PC-9 (cell line): ENCODE measurements around the gene TAOK2. TPM values are rescaled to one million over a fixed set of nuclear protein-coding genes. Genes with fewer than 3 reads are reported as not detected.
"Not testable (repeated sequence)": the region's sequence is repeated elsewhere in the genome, so short reads cannot be mapped to it uniquely, and the experiment has no call there.

Experiments
- BruUV-seq: library from RNA; stranded (reverse); fragments of 400-500 nt; replicated peaks from 2 replicates; lab custom pipeline; 2021; lab: Mats Ljungman, UMichigan
- CTCF ChIA-PET: fragments of 300-600 bp; sonication (Branson Sonifier 250); formaldehyde crosslinking; loops from one replicate; lab custom pipeline; 2022; ENCODE audit warnings: antibody characterized with exemption; lab: Charles Lee
- POLR2A ChIA-PET: fragments of 300-600 bp; sonication (Branson Sonifier 250); formaldehyde crosslinking; loops from one replicate; lab custom pipeline; 2022; ENCODE audit warnings: antibody characterized with exemption; ENCODE audit not compliant: unreplicated experiment; lab: Charles Lee
- DNase-seq, 2 experiments: peaks; one replicate each; pipeline versions ENCODE4 v3.0.0 to v3.0.0-alpha.2; 2015 to 2022; ENCODE audit warnings: mixed read lengths in 1 of 2
- H2AFZ ChIP-seq: fragments of 200-600 bp; sonication (generic); 2 replicates; pipeline ENCODE4 v1.8.1; 2017; ENCODE audit warnings: antibody characterized with exemption
- H3F3A ChIP-seq: fragments of 200-600 bp; sonication (generic); 2 replicates; pipeline ENCODE4 v1.8.1; 2017; ENCODE audit warnings: antibody characterized with exemption, mild to moderate bottlenecking, low read depth; ENCODE audit not compliant: insufficient read depth
- H3K27ac ChIP-seq: fragments of 200-600 bp; sonication (generic); 2 replicates; pipeline ENCODE4 v1.6.1; 2016; ENCODE audit warnings: mixed run types
- H3K27me3 ChIP-seq: fragments of 200-600 bp; sonication (generic); 2 replicates; pipeline ENCODE4 v1.6.1; 2016; ENCODE audit warnings: low read depth, mixed run types; ENCODE audit not compliant: insufficient read depth
- H3K36me3 ChIP-seq: fragments of 200-600 bp; sonication (generic); 2 replicates; pipeline ENCODE4 v1.6.1; 2016; ENCODE audit warnings: low read depth, mixed run types
- H3K4me1 ChIP-seq: fragments of 200-600 bp; sonication (generic); replicated peaks from 2 replicates; pipeline ENCODE4 v1.6.1; 2016; ENCODE audit warnings: mixed run types; ENCODE audit not compliant: insufficient read depth
- H3K4me2 ChIP-seq: fragments of 200-600 bp; sonication (generic); 2 replicates; pipeline ENCODE4 v1.6.1; 2017; ENCODE audit warnings: mixed run types
- H3K4me3 ChIP-seq: fragments of 200-600 bp; sonication (generic); 2 replicates; pipeline ENCODE4 v1.6.1; 2016; ENCODE audit warnings: mixed run types
- H3K79me2 ChIP-seq: fragments of 200-600 bp; sonication (generic); 2 replicates; pipeline ENCODE4 v1.6.1; 2017; ENCODE audit warnings: low read depth, mixed run types
- H3K9me2 ChIP-seq: fragments of 200-600 bp; sonication (generic); 2 replicates; pipeline ENCODE4 v1.8.1; 2017; ENCODE audit warnings: mild to moderate bottlenecking; ENCODE audit not compliant: insufficient read depth
- H3K9me3 ChIP-seq: fragments of 200-600 bp; sonication (generic); 2 replicates; pipeline ENCODE4 v1.8.1; 2016; ENCODE audit warnings: low read depth; ENCODE audit not compliant: insufficient read depth
- H4K20me1 ChIP-seq: fragments of 200-600 bp; sonication (generic); 2 replicates; pipeline ENCODE4 v1.8.1; 2017; ENCODE audit not compliant: insufficient read depth
- EZH2 ChIP-seq: fragments of 200-600 bp; sonication (generic); IDR thresholded peaks from 2 replicates; pipeline ENCODE4 v1.8.0; 2017; ENCODE audit warnings: antibody characterized with exemption, low read depth
- intact Hi-C: fragments of 100-400 bp; cut with micrococcal nuclease; formaldehyde crosslinking; loops from one replicate; pipeline ENCODE4 v1.10.0; 2022; ENCODE audit not compliant: unreplicated experiment
- total RNA-seq: library from RNA; stranded (reverse); gene quantifications from 2 replicates; pipeline ENCODE4 v1.2.3, GENCODE V29; 2021
- TF ChIP-seq, protein P1 (sequence below): fragments of 200-600 bp; sonication (generic); conservative IDR thresholded peaks from 2 replicates; pipeline ENCODE4 v1.6.1; 2017; ENCODE audit warnings: mixed run types, antibody characterized with exemption, mild to moderate bottlenecking, moderate library complexity

Gene TAOK2
- total RNA-seq, 1 experiment from 2014 or later: 82.9 TPM

DNA sequence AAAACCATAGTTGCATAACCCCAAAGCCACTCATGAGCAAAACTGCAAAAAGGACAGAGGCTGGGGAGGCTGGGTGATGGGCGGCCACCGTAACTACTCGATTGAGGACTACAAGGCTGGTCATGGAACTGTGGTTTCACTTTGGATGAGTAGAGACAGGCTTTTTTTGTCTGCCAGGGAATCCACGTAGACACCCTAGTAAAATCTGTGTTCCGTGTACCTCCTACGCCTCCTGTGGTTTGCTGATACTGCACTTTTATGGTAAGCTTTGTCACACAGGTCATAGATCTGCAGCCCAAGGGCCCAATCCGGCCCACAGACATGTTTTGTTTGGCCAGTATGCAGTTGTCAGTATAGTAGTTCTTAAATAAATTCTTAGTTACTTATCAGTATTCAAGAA lies 59.6 kb downstream of the TAOK2 start:
- H3K36me3 ChIP-seq: no peaks in the 10 kb centered on the region
- DNase-seq: no peak
- intact Hi-C loops: no loop called here
- H2AFZ ChIP-seq: no peak overlapping the region
- H3K4me1 ChIP-seq: no peaks in the 10 kb centered on the region
- no peak overlapping the region for H3K4me3 ChIP-seq
- no peak for TF ChIP-seq EZH2
- TF ChIP-seq, protein P1, sequence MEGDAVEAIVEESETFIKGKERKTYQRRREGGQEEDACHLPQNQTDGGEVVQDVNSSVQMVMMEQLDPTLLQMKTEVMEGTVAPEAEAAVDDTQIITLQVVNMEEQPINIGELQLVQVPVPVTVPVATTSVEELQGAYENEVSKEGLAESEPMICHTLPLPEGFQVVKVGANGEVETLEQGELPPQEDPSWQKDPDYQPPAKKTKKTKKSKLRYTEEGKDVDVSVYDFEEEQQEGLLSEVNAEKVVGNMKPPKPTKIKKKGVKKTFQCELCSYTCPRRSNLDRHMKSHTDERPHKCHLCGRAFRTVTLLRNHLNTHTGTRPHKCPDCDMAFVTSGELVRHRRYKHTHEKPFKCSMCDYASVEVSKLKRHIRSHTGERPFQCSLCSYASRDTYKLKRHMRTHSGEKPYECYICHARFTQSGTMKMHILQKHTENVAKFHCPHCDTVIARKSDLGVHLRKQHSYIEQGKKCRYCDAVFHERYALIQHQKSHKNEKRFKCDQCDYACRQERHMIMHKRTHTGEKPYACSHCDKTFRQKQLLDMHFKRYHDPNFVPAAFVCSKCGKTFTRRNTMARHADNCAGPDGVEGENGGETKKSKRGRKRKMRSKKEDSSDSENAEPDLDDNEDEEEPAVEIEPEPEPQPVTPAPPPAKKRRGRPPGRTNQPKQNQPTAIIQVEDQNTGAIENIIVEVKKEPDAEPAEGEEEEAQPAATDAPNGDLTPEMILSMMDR: no peak
- ChIA-PET CTCF (no interaction called here), POLR2A (no interaction called here)
- BruUV-seq: no TSS peak
- H3K4me2 ChIP-seq: no peak overlapping the region
- no peaks in the 10 kb centered on the region for H3K9me2 ChIP-seq
- H3K27me3 ChIP-seq: peaks cover 34% of the 10 kb centered on the region
- no peaks in the 10 kb centered on the region for H4K20me1 ChIP-seq
- H3F3A ChIP-seq: 0 out of 2 replicates have a peak, but pooled peaks cover 2% of the 10 kb centered on the region
- H3K27ac ChIP-seq: no peak overlapping the region
- H3K79me2 ChIP-seq: no peaks in the 10 kb centered on the region
- H3K9me3 ChIP-seq: no peaks in the 10 kb centered on the region

DNA sequence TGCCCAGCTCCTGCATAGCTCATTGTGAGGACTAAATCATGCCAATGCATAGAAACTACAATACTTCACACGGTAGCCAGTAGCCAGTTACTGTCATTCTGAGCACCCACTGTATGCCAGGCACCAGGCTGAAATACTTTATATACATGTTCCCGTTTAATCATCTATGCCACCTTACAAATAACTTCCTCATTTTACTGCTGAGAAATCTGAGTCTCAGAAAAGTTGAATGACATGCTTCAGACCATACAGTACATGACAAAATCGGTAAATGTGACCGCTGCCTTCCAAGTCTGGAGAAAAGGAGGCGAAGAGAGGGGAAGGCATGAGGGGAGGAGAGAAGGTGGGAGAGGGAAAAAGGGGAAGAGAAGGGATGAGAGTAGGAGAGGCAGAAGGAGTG lies 66.6 kb downstream of the TAOK2 start:
- 0 out of 2 replicates have a peak, but pooled peaks cover 3% of the 10 kb centered on the region for H3K4me1 ChIP-seq
- H3K4me3 ChIP-seq: no peak overlapping the region
- no peaks in the 10 kb centered on the region for H3F3A ChIP-seq
- H3K79me2 ChIP-seq: no peaks in the 10 kb centered on the region
- no peaks in the 10 kb centered on the region for H3K9me2 ChIP-seq
- no peaks in the 10 kb centered on the region for H4K20me1 ChIP-seq
- no peak for TF ChIP-seq EZH2
- TF ChIP-seq, protein P1: no peak
- CTCF ChIA-PET: interaction anchor here (0.6 to 0.9 kb wide), 4 partner anchors 9 to 640 kb away, joined by 3 to 6 read pairs (median 4); partner anchors contain the start of gene TLCD3B
- H3K27ac ChIP-seq: no peak overlapping the region
- H3K27me3 ChIP-seq: no peaks in the 10 kb centered on the region
- no peaks in the 10 kb centered on the region for H3K9me3 ChIP-seq
- no TSS peak for BruUV-seq
- intact Hi-C loops: no loop called here
- H3K4me2 ChIP-seq: no peak overlapping the region
- no peak overlapping the region for H2AFZ ChIP-seq
- POLR2A ChIA-PET: interaction anchor here (0.5 kb wide), 1 partner anchor 10 kb away, joined by 7 read pairs; no protein-coding TSS in a partner anchor
- no peak for DNase-seq
- H3K36me3 ChIP-seq: no peaks in the 10 kb centered on the region

DNA sequence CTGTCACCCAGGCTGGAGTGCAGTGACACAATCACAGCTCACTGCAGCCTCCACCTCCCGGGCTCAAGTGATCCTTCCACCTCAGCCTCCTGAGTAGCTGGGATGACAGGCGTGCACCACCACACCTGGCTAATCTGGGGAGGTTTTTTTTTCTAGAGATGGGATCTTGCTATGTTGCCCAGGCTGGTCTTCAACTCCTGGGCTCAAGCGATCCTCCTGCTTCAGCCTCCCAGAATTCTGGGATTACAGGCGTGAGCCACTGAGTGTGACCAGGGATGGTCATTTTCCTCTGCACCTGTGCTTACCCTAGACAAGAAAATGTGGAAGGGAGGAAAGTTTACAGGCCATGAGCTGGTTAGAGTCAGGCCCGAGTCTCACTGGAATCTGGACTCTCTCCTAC lies 67.0 kb downstream of the TAOK2 start:
- POLR2A ChIA-PET: interaction anchor here (0.6 to 0.7 kb wide), 2 partner anchors 46 to 1116 kb away, joined by 3 to 6 read pairs; partner anchors contain the start of gene RABEP2
- H2AFZ ChIP-seq, H3K4me1 ChIP-seq, BruUV-seq, DNase-seq, H3K9me2 ChIP-seq, H3K4me3 ChIP-seq, intact Hi-C loops, H3K36me3 ChIP-seq, H3F3A ChIP-seq, H4K20me1 ChIP-seq, H3K27ac ChIP-seq, H3K9me3 ChIP-seq, H3K79me2 ChIP-seq, H3K27me3 ChIP-seq, H3K4me2 ChIP-seq: not testable (repeated sequence)
- CTCF ChIA-PET: interaction anchor here (0.7 kb wide), 2 partner anchors 15 to 362 kb away, joined by 3 read pairs; no protein-coding TSS in a partner anchor

DNA sequence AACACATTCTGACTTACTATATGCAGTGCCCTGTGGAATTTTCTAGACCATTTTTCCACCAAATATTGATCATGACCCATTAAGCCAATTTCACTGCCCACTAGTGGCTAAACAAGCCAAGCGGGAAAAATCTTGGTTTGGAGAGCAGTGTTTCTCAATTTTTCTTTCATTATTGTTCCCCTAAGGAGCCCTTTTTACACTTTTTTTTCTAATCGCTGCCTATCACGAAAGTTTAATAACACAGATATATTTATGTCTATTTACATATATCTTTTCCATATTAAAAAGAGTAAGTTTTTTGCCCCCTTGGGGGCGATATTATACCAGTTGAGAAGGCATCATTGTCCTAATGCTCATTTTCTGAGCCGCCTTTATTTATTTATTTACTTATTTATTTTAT lies 68.2 kb downstream of the TAOK2 start:
- intact Hi-C loops: no loop called here
- H2AFZ ChIP-seq: no peak overlapping the region
- ChIA-PET CTCF (interaction anchor here (0.6 kb wide), 1 partner anchor 137 kb away, joined by 4 read pairs; no protein-coding TSS in a partner anchor), POLR2A (no interaction called here)
- H3K27ac ChIP-seq: no peak overlapping the region
- H4K20me1 ChIP-seq: no peaks in the 10 kb centered on the region
- no TSS peak for BruUV-seq
- no peaks in the 10 kb centered on the region for H3F3A ChIP-seq
- no peaks in the 10 kb centered on the region for H3K9me3 ChIP-seq
- no peaks in the 10 kb centered on the region for H3K36me3 ChIP-seq
- no peak for DNase-seq
- no peaks in the 10 kb centered on the region for H3K9me2 ChIP-seq
- H3K4me3 ChIP-seq: no peak overlapping the region
- 0 out of 2 replicates have a peak, but pooled peaks cover 3% of the 10 kb centered on the region for H3K4me1 ChIP-seq
- H3K79me2 ChIP-seq: no peaks in the 10 kb centered on the region
- no peak overlapping the region for H3K4me2 ChIP-seq
- H3K27me3 ChIP-seq: no peaks in the 10 kb centered on the region
- TF ChIP-seq, protein P1: peak; percentile 74
- no peak for TF ChIP-seq EZH2
